ENCODE measurements around the gene RALB.

Gene RALB

DNA sequence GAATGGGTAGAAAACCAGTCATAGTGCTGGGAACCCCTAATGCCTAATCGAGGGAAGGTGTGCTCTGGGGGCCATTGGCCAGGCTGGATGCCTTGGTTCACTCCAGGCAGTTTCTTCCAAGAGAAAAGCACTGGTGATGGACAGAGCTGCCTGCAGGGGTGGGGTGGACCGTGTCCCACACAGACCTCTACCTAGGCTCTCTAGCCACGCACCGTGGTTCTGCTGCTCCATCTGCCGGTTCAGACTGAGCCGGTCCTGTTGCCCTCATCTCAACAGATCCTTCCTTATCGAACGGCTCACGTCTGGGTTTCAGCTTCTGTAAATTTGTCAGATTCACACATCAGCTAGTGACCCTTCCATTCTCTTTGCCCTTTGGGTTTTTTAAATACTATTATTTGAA lies 46.4 kb downstream of the RALB start:
- TF ChIP-seq, protein P1, sequence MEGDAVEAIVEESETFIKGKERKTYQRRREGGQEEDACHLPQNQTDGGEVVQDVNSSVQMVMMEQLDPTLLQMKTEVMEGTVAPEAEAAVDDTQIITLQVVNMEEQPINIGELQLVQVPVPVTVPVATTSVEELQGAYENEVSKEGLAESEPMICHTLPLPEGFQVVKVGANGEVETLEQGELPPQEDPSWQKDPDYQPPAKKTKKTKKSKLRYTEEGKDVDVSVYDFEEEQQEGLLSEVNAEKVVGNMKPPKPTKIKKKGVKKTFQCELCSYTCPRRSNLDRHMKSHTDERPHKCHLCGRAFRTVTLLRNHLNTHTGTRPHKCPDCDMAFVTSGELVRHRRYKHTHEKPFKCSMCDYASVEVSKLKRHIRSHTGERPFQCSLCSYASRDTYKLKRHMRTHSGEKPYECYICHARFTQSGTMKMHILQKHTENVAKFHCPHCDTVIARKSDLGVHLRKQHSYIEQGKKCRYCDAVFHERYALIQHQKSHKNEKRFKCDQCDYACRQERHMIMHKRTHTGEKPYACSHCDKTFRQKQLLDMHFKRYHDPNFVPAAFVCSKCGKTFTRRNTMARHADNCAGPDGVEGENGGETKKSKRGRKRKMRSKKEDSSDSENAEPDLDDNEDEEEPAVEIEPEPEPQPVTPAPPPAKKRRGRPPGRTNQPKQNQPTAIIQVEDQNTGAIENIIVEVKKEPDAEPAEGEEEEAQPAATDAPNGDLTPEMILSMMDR (IDR thresholded peaks at IDR 0.05) = no peak
- TF ChIP-seq ZFX (IDR thresholded peaks at IDR 0.05; ENCODE audit: borderline replicate concordance) = no peak
- no peak overlapping the region for H3K27ac ChIP-seq

GRCh38 chr2:120299561-120299960 lies 46.9 kb downstream of the RALB start:
- TF ChIP-seq, protein P1 (IDR thresholded peaks at IDR 0.05) = no peak
- no peak for TF ChIP-seq ZFX (IDR thresholded peaks at IDR 0.05; ENCODE audit: borderline replicate concordance)
- no peak overlapping the region for H3K27ac ChIP-seq

DNA sequence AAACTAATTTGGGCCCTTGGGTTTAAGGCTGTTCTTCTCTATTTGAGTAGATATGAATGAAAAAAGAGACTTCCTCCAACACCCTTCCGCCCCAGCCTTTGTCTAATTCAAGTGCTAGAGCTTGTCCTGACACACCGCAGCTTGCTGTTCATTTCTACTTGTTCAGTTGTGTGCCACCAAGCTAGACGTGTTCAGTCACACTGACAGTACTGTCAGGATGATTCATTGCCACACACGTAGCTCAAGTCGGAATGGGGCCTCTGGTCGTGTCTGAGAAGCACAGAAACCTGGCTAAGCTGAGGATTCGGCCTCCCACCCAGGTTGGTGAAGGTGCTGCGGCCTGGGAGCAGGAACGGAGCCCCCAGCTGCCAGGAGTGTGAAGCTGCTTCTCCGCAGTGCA lies 47.7 kb downstream of the RALB start:
- TF ChIP-seq, protein P1 (IDR thresholded peaks at IDR 0.05) = no peak
- no peak for TF ChIP-seq ZFX (IDR thresholded peaks at IDR 0.05; ENCODE audit: borderline replicate concordance)
- no peak overlapping the region for H3K27ac ChIP-seq

DNA sequence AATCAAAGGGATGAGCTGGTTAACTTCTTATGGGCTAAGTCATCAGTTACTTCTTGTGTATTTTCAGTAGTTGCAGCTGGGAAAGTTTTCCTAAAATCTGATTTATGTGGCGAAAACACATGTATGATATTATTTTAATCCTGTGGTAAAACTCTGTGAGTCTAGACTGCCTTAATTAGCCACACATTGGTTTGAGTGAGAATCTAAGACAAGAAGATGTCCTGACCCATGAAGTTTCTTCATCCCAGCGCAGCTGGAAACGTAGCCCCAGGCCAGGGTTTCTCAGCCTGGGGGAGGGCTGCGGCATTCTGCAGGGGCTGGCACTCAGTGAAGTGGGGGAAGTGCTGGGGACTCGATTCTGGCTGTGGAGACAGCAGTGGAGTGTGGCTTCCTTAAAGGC lies 48.6 kb downstream of the RALB start:
- no peak for TF ChIP-seq ZFX (IDR thresholded peaks at IDR 0.05; ENCODE audit: borderline replicate concordance)
- TF ChIP-seq, protein P1 (IDR thresholded peaks at IDR 0.05) = no peak
- no peak overlapping the region for H3K27ac ChIP-seq

- TF ChIP-seq ZFX (IDR thresholded peaks at IDR 0.05; ENCODE audit: borderline replicate concordance) = no peak
- TF ChIP-seq, protein P1 (IDR thresholded peaks at IDR 0.05) = no peak
Measured at GRCh38 chr2:120302301-120302700, 49.6 kb downstream of the RALB start.

GRCh38 chr2:120303177-120303576 lies 50.5 kb downstream of the RALB start:
- H3K27ac ChIP-seq = no peak overlapping the region
- TF ChIP-seq ZFX (IDR thresholded peaks at IDR 0.05; ENCODE audit: borderline replicate concordance) = no peak
- TF ChIP-seq, protein P1 (IDR thresholded peaks at IDR 0.05) = no peak

More at GRCh38 chr2:120302301-120302700, 49.6 kb downstream of the RALB start:
- no peak overlapping the region for H3K27ac ChIP-seq

DNA sequence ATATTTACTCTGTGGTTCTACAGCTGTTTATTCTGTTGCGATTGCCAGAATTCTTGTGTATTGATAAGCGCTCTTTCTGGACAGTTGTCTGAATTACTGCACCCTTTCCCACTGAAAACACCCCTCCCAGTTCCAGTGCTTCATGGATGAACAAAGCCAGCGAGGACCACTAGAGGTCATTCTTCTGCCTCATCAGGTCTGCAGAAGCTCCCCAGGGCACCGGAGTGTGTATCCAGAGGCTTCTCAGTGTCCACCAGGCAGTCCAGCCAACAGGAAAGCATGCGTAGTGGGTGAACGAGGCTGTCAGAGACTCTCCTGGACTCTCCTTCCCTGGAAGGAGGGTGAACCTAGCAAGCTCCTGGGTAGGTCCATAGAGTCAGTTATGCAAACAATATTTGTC lies 52.6 kb downstream of the RALB start:
- TF ChIP-seq ZFX (IDR thresholded peaks at IDR 0.05; ENCODE audit: borderline replicate concordance) = no peak
- TF ChIP-seq, protein P1 (IDR thresholded peaks at IDR 0.05) = peak; percentile 40
- no peak overlapping the region for H3K27ac ChIP-seq
